Caco-2 (cell line): ENCODE measurements around the gene ZFP3. TPM values are rescaled to one million over a fixed set of nuclear protein-coding genes. Genes with fewer than 3 reads are reported as not detected.
"Not testable (repeated sequence)": the region's sequence is repeated elsewhere in the genome, so short reads cannot be mapped to it uniquely, and the experiment has no call there.

Source experiments
- BruUV-seq: library from RNA; stranded (reverse); fragments of 400-500 nt; replicated peaks from 2 replicates; lab custom pipeline; 2021; lab: Mats Ljungman, UMichigan
- CTCF ChIA-PET: fragments of 300-600 bp; sonication (Branson Sonifier 250); formaldehyde crosslinking; loops from one replicate; lab custom pipeline; 2022; ENCODE audit warnings: antibody characterized with exemption; lab: Charles Lee
- POLR2A ChIA-PET: fragments of 300-600 bp; sonication (Branson Sonifier 250); formaldehyde crosslinking; loops from one replicate; lab custom pipeline; 2022; ENCODE audit warnings: antibody characterized with exemption; lab: Charles Lee
- DNase-seq, 2 experiments: peaks; one replicate each; pipeline versions ENCODE4 v3.0.0 to v3.0.0-alpha.2; 2020 to 2022
- H3K27me3 ChIP-seq: replicated peaks from 2 replicates; pipeline ENCODE4 v1.6.0; 2011; ENCODE audit warnings: low read length; ENCODE audit not compliant: control insufficient read depth, insufficient read depth
- H3K36me3 ChIP-seq: 2 replicates; pipeline ENCODE4 v1.5.1; 2011; ENCODE audit warnings: low read length; ENCODE audit not compliant: control insufficient read depth, insufficient read depth
- H3K4me1 ChIP-seq: fragments of 250-450 bp; sonication (Bioruptor Pico); 2 replicates; pipeline ENCODE4 v1.5.1; 2020; ENCODE audit warnings: mild to moderate bottlenecking
- H3K4me3 ChIP-seq: 2 replicates; pipeline ENCODE4 v1.5.1; 2011; ENCODE audit warnings: low read depth, mild to moderate bottlenecking, control low read depth, low read length
- H3K9me3 ChIP-seq: fragments of 250-450 bp; sonication (Bioruptor Pico); 2 replicates; pipeline ENCODE4 v1.5.1; 2020; ENCODE audit warnings: mild to moderate bottlenecking, moderate library complexity
- H3K27ac Mint-ChIP-seq: one replicate; pipeline ENCODE4 v1.8.0; 2022; ENCODE audit warnings: mixed read lengths; ENCODE audit not compliant: unreplicated experiment
- H3K27me3 Mint-ChIP-seq: one replicate; pipeline ENCODE4 v1.8.0; 2022; ENCODE audit warnings: mixed read lengths; ENCODE audit not compliant: insufficient read depth, unreplicated experiment
- H3K36me3 Mint-ChIP-seq: one replicate; pipeline ENCODE4 v1.8.0; 2022; ENCODE audit warnings: mild to moderate bottlenecking, mixed read lengths; ENCODE audit not compliant: insufficient read depth, unreplicated experiment
- H3K4me1 Mint-ChIP-seq: one replicate; pipeline ENCODE4 v1.8.0; 2022; ENCODE audit warnings: low read depth, mixed read lengths; ENCODE audit not compliant: unreplicated experiment
- H3K4me3 Mint-ChIP-seq: one replicate; pipeline ENCODE4 v1.8.0; 2022; ENCODE audit warnings: mild to moderate bottlenecking, moderate library complexity, mixed read lengths; ENCODE audit not compliant: unreplicated experiment
- H3K9me3 Mint-ChIP-seq: one replicate; pipeline ENCODE4 v1.8.0; 2022; ENCODE audit warnings: mixed read lengths; ENCODE audit not compliant: unreplicated experiment
- intact Hi-C: fragments of 100-400 bp; cut with micrococcal nuclease; formaldehyde crosslinking; loops from one replicate; pipeline ENCODE4 v1.10.0; 2022; ENCODE audit not compliant: unreplicated experiment
- total RNA-seq: library from RNA; stranded (reverse); gene quantifications from 2 replicates; pipeline ENCODE4 v1.2.3, GENCODE V29; 2022
- TF ChIP-seq, protein P1 (sequence below), 2 experiments: fragments of 200-600 bp in 1 of 2; IDR thresholded peaks; 1 replicate in 1 of 2; 2 replicates in 1 of 2; pipeline versions ENCODE4 v1.5.1 to v1.8.0; 2011 to 2022; ENCODE audit warnings: antibody characterized with exemption in 1 of 2, control low read depth in 1 of 2, inconsistent platforms in 1 of 2, low read depth in 1 of 2, low read length in 1 of 2, mild to moderate bottlenecking in 1 of 2, moderate library complexity in 1 of 2; ENCODE audit not compliant: insufficient read depth in 1 of 2, severe bottlenecking in 1 of 2, unreplicated experiment in 1 of 2

Gene ZFP3
- total RNA-seq, 1 experiment from 2014 or later = 3.7 TPM

DNA sequence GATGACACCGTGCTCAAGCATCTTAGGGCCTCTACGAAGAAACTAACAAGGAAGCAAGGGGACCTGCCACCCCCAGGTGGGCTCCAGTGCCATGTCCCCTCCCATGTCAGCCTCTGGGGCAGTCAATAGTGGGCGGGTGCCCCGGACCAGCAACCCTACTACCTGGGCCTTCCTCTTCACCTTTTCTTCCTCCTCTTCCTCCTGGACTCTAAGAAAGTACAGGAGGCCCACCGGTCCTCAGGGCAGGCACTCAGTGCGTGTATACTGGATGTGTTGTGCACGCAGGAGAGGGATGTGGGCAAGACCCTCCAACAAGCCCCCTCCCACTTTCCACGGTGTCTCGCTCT lies 59.9 kb downstream of the ZFP3 start:
- H3K4me1 Mint-ChIP-seq, H3K27me3 Mint-ChIP-seq, BruUV-seq, intact Hi-C loops, H3K9me3 ChIP-seq, H3K27me3 ChIP-seq, POLR2A ChIA-PET, CTCF ChIA-PET, H3K4me3 Mint-ChIP-seq, H3K36me3 Mint-ChIP-seq, H3K27ac Mint-ChIP-seq, H3K4me3 ChIP-seq, H3K4me1 ChIP-seq, H3K9me3 Mint-ChIP-seq, H3K36me3 ChIP-seq, DNase-seq: not testable (repeated sequence)

DNA sequence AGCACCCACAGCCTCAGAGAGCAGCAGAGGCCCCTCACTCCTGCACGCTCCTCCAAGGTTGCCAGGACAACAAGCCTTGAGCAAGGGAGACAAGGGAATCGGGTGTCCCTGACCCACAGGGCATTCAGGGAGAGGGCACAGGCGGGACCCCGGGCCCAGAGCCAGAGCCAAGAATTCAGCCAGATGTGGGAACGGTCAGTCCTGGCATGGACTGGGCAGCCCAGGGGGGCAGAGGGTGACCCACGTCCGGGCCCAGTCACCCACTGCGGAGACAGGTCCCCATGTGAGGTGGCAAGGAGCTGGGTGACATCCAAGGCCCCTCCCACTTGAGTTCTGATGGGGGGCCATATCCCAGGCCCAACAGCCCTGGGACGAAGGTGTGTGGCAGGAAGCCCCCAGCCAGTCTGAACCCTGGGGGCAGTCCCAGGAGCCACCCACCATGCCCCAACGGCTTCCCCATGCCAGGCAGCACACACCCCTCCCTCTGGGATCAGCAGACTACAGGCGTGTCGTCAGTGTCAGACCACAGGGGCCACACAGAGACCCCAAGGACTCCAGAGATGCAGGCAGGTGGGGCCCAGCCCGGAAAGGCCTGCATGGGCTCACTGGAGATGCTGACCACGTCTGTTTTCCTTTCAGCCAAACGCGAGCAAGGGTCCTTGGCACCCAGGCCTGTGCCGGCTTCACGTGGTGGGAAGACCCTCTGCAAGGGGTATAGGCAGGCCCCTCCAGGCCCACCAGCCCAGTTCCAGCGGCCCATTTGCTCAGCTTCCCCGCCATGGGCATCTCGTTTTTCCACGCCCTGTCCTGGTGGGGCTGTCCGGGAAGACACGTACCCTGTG lies 60.6 kb downstream of the ZFP3 start:
- H3K36me3 Mint-ChIP-seq = no peaks in the 10 kb centered on the region
- no peaks in the 10 kb centered on the region for H3K27me3 Mint-ChIP-seq
- no peaks in the 10 kb centered on the region for H3K4me1 Mint-ChIP-seq
- Histone ChIP-seq H3K4me3 (no peak overlapping the region), H3K4me1 (no peaks in the 10 kb centered on the region), H3K27me3 (no peaks in the 10 kb centered on the region), H3K36me3 (no peaks in the 10 kb centered on the region), H3K9me3 (no peaks in the 10 kb centered on the region)
- intact Hi-C loops = no loop called here
- CTCF ChIA-PET = no interaction called here
- no peaks in the 10 kb centered on the region for H3K9me3 Mint-ChIP-seq
- no TSS peak for BruUV-seq
- H3K27ac Mint-ChIP-seq = no peak overlapping the region
- TF ChIP-seq, protein P1, sequence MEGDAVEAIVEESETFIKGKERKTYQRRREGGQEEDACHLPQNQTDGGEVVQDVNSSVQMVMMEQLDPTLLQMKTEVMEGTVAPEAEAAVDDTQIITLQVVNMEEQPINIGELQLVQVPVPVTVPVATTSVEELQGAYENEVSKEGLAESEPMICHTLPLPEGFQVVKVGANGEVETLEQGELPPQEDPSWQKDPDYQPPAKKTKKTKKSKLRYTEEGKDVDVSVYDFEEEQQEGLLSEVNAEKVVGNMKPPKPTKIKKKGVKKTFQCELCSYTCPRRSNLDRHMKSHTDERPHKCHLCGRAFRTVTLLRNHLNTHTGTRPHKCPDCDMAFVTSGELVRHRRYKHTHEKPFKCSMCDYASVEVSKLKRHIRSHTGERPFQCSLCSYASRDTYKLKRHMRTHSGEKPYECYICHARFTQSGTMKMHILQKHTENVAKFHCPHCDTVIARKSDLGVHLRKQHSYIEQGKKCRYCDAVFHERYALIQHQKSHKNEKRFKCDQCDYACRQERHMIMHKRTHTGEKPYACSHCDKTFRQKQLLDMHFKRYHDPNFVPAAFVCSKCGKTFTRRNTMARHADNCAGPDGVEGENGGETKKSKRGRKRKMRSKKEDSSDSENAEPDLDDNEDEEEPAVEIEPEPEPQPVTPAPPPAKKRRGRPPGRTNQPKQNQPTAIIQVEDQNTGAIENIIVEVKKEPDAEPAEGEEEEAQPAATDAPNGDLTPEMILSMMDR (IDR thresholded peaks at IDR 0.05; ENCODE audit: insufficient read depth in 1 of 2, low read depth in 1 of 2, low read length in 1 of 2, severe bottlenecking in 1 of 2, unreplicated experiment in 1 of 2) = no peak
- H3K4me3 Mint-ChIP-seq = no peak overlapping the region
- POLR2A ChIA-PET = no interaction called here
- no peak for DNase-seq

DNA sequence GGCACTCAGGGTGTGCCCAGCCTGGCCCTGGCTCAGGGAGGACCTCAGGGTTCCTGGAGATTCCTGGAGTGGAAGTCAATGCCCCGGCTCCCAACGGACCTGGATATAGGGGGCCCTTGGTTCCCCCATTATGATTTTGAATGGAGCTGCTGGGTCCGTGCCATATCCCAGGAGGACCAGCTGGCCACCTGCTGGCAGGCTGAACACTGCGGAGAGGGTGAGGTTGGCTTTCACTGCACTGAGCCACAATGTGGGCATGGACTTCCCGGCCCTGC lies 61.1 kb downstream of the ZFP3 start:
- no peak overlapping the region for H3K27ac Mint-ChIP-seq
- TF ChIP-seq, protein P1 (IDR thresholded peaks at IDR 0.05; ENCODE audit: insufficient read depth in 1 of 2, low read depth in 1 of 2, low read length in 1 of 2, severe bottlenecking in 1 of 2, unreplicated experiment in 1 of 2) = no peak
- intact Hi-C loops = no loop called here
- no peak for DNase-seq
- Histone ChIP-seq H3K4me3 (no peak overlapping the region), H3K9me3 (no peaks in the 10 kb centered on the region), H3K36me3 (no peaks in the 10 kb centered on the region), H3K27me3 (no peaks in the 10 kb centered on the region), H3K4me1 (no peaks in the 10 kb centered on the region)
- H3K4me1 Mint-ChIP-seq = no peaks in the 10 kb centered on the region
- H3K36me3 Mint-ChIP-seq = no peaks in the 10 kb centered on the region
- ChIA-PET CTCF (no interaction called here), POLR2A (no interaction called here)
- no peaks in the 10 kb centered on the region for H3K9me3 Mint-ChIP-seq
- H3K27me3 Mint-ChIP-seq = no peaks in the 10 kb centered on the region
- no peak overlapping the region for H3K4me3 Mint-ChIP-seq
- BruUV-seq = no TSS peak

DNA sequence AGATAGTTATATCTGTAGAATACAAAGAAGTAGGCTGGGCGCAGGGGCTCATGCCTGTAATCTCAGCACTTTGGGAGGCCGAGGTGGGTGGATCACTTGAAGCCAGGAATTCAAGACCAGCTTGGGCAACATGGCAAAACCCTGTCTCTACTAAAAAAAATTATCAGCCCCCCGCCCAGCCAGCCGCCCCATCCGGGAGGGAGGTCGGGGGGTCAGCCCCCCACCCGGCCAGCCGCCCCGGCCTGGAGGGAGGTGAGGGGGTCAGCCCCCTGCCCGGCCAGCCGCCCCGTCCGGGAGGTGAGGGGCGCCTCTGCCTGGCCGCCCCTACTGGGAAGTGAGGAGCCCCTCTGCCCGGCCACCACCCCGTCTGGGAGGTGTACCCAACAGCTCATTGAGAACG lies 64.6 kb downstream of the ZFP3 start:
- CTCF ChIA-PET, H3K27me3 Mint-ChIP-seq, H3K4me3 ChIP-seq, POLR2A ChIA-PET, H3K36me3 Mint-ChIP-seq, H3K9me3 Mint-ChIP-seq, H3K4me3 Mint-ChIP-seq, DNase-seq, intact Hi-C loops, H3K9me3 ChIP-seq, H3K4me1 ChIP-seq, H3K27me3 ChIP-seq, H3K27ac Mint-ChIP-seq, BruUV-seq, H3K36me3 ChIP-seq, H3K4me1 Mint-ChIP-seq: not testable (repeated sequence)

Other genes with a start within 250 kb of the ZFP3 start
- gene MINK1, start 245.1 kb upstream of the ZFP3 start, total RNA-seq = 47.7 and 49.4 TPM in 2 replicates
- gene C17orf107, start 178.9 kb upstream of the ZFP3 start, total RNA-seq = 0.86 and 1.0 TPM in 2 replicates
- not detected in 2 replicates for gene CHRNE, start 175.4 kb upstream of the ZFP3 start, total RNA-seq
- gene GP1BA, start 146.2 kb upstream of the ZFP3 start, total RNA-seq = not detected in 2 replicates
- 36.5 and 40.1 TPM in 2 replicates for gene SLC25A11, start 138.4 kb upstream of the ZFP3 start, total RNA-seq
- 55.1 and 60.9 TPM in 2 replicates for gene RNF167, start 138.2 kb upstream of the ZFP3 start, total RNA-seq
- gene PFN1, start 129.9 kb upstream of the ZFP3 start, total RNA-seq = 367 and 416 TPM in 2 replicates
- gene ENO3, start 127.3 kb upstream of the ZFP3 start, total RNA-seq = 8.1 and 10.6 TPM in 2 replicates
- gene SPAG7, start 110.7 kb upstream of the ZFP3 start, total RNA-seq = 20.5 and 23.1 TPM in 2 replicates
- 16.2 and 18.8 TPM in 2 replicates for gene CAMTA2, start 90.8 kb upstream of the ZFP3 start, total RNA-seq
- gene INCA1, start 80.9 kb upstream of the ZFP3 start, total RNA-seq = 0.64 and 1.4 TPM in 2 replicates
- gene KIF1C, start 80.5 kb upstream of the ZFP3 start, total RNA-seq = 87.5 and 92.0 TPM in 2 replicates
- not detected in 2 replicates for gene SLC52A1, start 43.0 kb upstream of the ZFP3 start, total RNA-seq
- gene ZNF232, start 33.4 kb downstream of the ZFP3 start, total RNA-seq = 7.5 and 9.1 TPM in 2 replicates
- 0.16 and 0.21 TPM in 2 replicates for gene USP6, start 37.6 kb downstream of the ZFP3 start, total RNA-seq
- 6.2 and 7.5 TPM in 2 replicates for gene ZNF594, start 113.4 kb downstream of the ZFP3 start, total RNA-seq
- not detected in 2 replicates for gene SCIMP, start 156.4 kb downstream of the ZFP3 start, total RNA-seq
- gene RABEP1, start 203.8 kb downstream of the ZFP3 start, total RNA-seq = 21.8 and 22.4 TPM in 2 replicates